Upper lobe of right lung (tissue), 1 donor: ENCODE results near the gene SERPINB6. TPM values are rescaled to one million over a fixed set of nuclear protein-coding genes. Genes with fewer than 3 reads are reported as not detected.
A peak's percentile ranks its signal among the peaks of the same experiment; 100 is the strongest.
"Not testable (repeated sequence)": the region's sequence is repeated elsewhere in the genome, so short reads cannot be mapped to it uniquely, and the experiment has no call there.

Experiments
- ATAC-seq: fragments of 200-7000 bp; cut with Tn5 transposase; one replicate; pipeline ENCODE4 v1.9.1; 2020; ENCODE audit warnings: mild to moderate bottlenecking, moderate library complexity
- DNase-seq: peaks from one replicate; pipeline ENCODE4 v3.0.0-alpha.2; 2020
- H3K27ac ChIP-seq: fragments of 200-600 bp; one replicate; pipeline ENCODE4 v1.8.0; 2022
- H3K27me3 ChIP-seq: fragments of 200-600 bp; one replicate; pipeline ENCODE4 v1.8.0; 2022; ENCODE audit warnings: mild to moderate bottlenecking
- H3K36me3 ChIP-seq: fragments of 200-600 bp; one replicate; pipeline ENCODE4 v1.8.0; 2022
- H3K4me1 ChIP-seq: fragments of 200-600 bp; one replicate; pipeline ENCODE4 v1.8.0; 2022
- H3K4me3 ChIP-seq: fragments of 200-600 bp; one replicate; pipeline ENCODE4 v1.8.0; 2022; ENCODE audit warnings: mild to moderate bottlenecking
- H3K9me3 ChIP-seq: fragments of 200-600 bp; one replicate; pipeline ENCODE4 v1.8.0; 2022
- CTCF ChIP-seq: fragments of 200-600 bp; IDR thresholded peaks from one replicate; pipeline ENCODE4 v1.8.0; 2022; ENCODE audit warnings: antibody characterized with exemption
- intact Hi-C: fragments of 100-400 bp; cut with DNase I; formaldehyde crosslinking; loops from one replicate; pipeline ENCODE4 v1.11.0; 2022
- total RNA-seq: library from RNA; stranded (reverse); fragmentation: NEBNext Ultra II Directional; extraction: Animal tissue kit (Norgen Biotek cat#: 25700); gene quantifications from one replicate; pipeline ENCODE4 v1.2.1, GENCODE V29; 2021
- donor health status: DM: no; HTN: yes; CAD: no; lungs with severe emphysema.

Gene SERPINB6
- total RNA-seq, 1 donor from 2014 or later = 157 TPM

- intact Hi-C loops = no loop called here
- Histone ChIP-seq H3K4me3 (no peak overlapping the region), H3K36me3 (peaks cover 24% of the 10 kb centered on the region), H3K9me3 (no peaks in the 10 kb centered on the region), H3K4me1 (peaks cover 11% of the 10 kb centered on the region), H3K27ac (no peak overlapping the region), H3K27me3 (no peaks in the 10 kb centered on the region)
- ATAC-seq (peak; percentile 22), DNase-seq (no peak)
- peak; percentile 57 for TF ChIP-seq CTCF
These were observed 30.5 kb upstream of the SERPINB6 start for GRCh38 chr6:3001773-3002293.

GRCh38 chr6:3001146-3001772 lies 29.9 kb upstream of the SERPINB6 start:
- H3K36me3 ChIP-seq = peaks cover 18% of the 10 kb centered on the region
- peaks cover 11% of the 10 kb centered on the region for H3K4me1 ChIP-seq
- intact Hi-C loops = no loop called here
- H3K27ac ChIP-seq = no peak overlapping the region
- H3K9me3 ChIP-seq = no peaks in the 10 kb centered on the region
- H3K27me3 ChIP-seq = no peaks in the 10 kb centered on the region
- no peak for TF ChIP-seq CTCF
- no peak overlapping the region for H3K4me3 ChIP-seq
- no peak for ATAC-seq
- no peak for DNase-seq

GRCh38 chr6:2999618-3000557 lies 28.5 kb upstream of the SERPINB6 start, which contains the start of gene NQO2:
NQO2 (plus strand) TSS chr6:2999894; CDS start chr6:3006553, 6,659 bp downstream.
- DNase-seq (peak; percentile 98), ATAC-seq (peak; percentile 96)
- H3K4me1 ChIP-seq = peaks cover 11% of the 10 kb centered on the region
- TF ChIP-seq CTCF = no peak
- peak within 1 kb of the TSS; percentile 75 for H3K4me3 ChIP-seq
- peak within 1 kb of the TSS; percentile 89 for H3K27ac ChIP-seq
- no peaks in the 10 kb centered on the region for H3K27me3 ChIP-seq
- intact Hi-C loops = loop anchor here (2.0 kb wide), 1 partner anchor 55 kb away; no protein-coding TSS in a partner anchor
- H3K36me3 ChIP-seq = peaks cover 6% of the 10 kb centered on the region
- H3K9me3 ChIP-seq = no peaks in the 10 kb centered on the region

GRCh38 chr6:2998998-2999617 lies 27.7 kb upstream of the SERPINB6 start:
- H3K27me3 ChIP-seq = no peaks in the 10 kb centered on the region
- TF ChIP-seq CTCF = no peak
- H3K4me1 ChIP-seq = peaks cover 11% of the 10 kb centered on the region
- H3K4me3 ChIP-seq = peak overlapping the region; percentile 64
- intact Hi-C loops = loop anchor here (2.0 kb wide), 1 partner anchor 56 kb away; no protein-coding TSS in a partner anchor
- H3K9me3 ChIP-seq = no peaks in the 10 kb centered on the region
- H3K36me3 ChIP-seq = no peaks in the 10 kb centered on the region
- DNase-seq (no peak), ATAC-seq (peak; percentile 43)
- H3K27ac ChIP-seq = peak overlapping the region; percentile 72

GRCh38 chr6:2998249-2998997 lies 27.1 kb upstream of the SERPINB6 start:
- TF ChIP-seq CTCF = peak; percentile 65
- DNase-seq = peak; percentile 38
- ATAC-seq = peak; percentile 83
- Histone ChIP-seq H3K4me1 (peaks cover 11% of the 10 kb centered on the region), H3K27ac (peak overlapping the region; percentile 72), H3K4me3 (peak overlapping the region; percentile 64)
- H3K9me3 ChIP-seq, H3K36me3 ChIP-seq, H3K27me3 ChIP-seq: not testable (repeated sequence)
- intact Hi-C loops = loop anchor here (2.0 kb wide), 1 partner anchor 56 kb away; no protein-coding TSS in a partner anchor
